ENCODE data around the gene GABRD.

- no peak for TF ChIP-seq CTCF (IDR thresholded peaks at IDR 0.05 in 8 of 11, conservative IDR thresholded peaks at IDR 0.05 in 3 of 11)
- no peak for TF ChIP-seq POLR2AphosphoS5 (IDR thresholded peaks at IDR 0.05)
Measured at GRCh38 chr1:2009101-2010053, 9.8 kb upstream of the GABRD start.
